T-helper 9 cell (primary cell): ENCODE measurements around the gene OR8B8.
"Not testable (repeated sequence)": the region's sequence is repeated elsewhere in the genome, so short reads cannot be mapped to it uniquely, and the experiment has no call there.

Experiments
- DNase-seq: peaks from one replicate; pipeline ENCODE4 v3.0.0-alpha.2; 2020

Gene OR8B8

GRCh38 chr11:124441081-124441480 lies 4.4 kb downstream of the OR8B8 start:
- no peak for DNase-seq

- no peak for DNase-seq
Measured at GRCh38 chr11:124440608-124441007, 4.9 kb downstream of the OR8B8 start.

GRCh38 chr11:124434699-124435098 lies 10.8 kb downstream of the OR8B8 start:
- DNase-seq: no peak

GRCh38 chr11:124429599-124429998 lies 15.9 kb downstream of the OR8B8 start:
- no peak for DNase-seq

GRCh38 chr11:124424384-124424921 lies 21.0 kb downstream of the OR8B8 start, which contains the start of gene OR8B4:
Gene OR8B4, minus strand, starts transcription at chr11:124424871. Its CDS starts 0 bp downstream, at chr11:124424871.
- DNase-seq: no peak

- no peak for DNase-seq
Measured at GRCh38 chr11:124421043-124421442, 24.5 kb downstream of the OR8B8 start.

- no peak for DNase-seq
Measured at GRCh38 chr11:124415356-124415923, 30.1 kb downstream of the OR8B8 start.

GRCh38 chr11:124409906-124410305 lies 35.6 kb downstream of the OR8B8 start:
- DNase-seq: no peak

GRCh38 chr11:124405581-124405980 lies 39.9 kb downstream of the OR8B8 start:
- DNase-seq: no peak

GRCh38 chr11:124403186-124403585 lies 42.3 kb downstream of the OR8B8 start:
- DNase-seq: not testable (repeated sequence)

GRCh38 chr11:124402326-124402922 lies 43.1 kb downstream of the OR8B8 start:
- peak; percentile 4 for DNase-seq

- DNase-seq: no peak
Measured at GRCh38 chr11:124398924-124399323, 46.6 kb downstream of the OR8B8 start, which contains the start of gene OR8B3. Gene OR8B3, minus strand, starts transcription at chr11:124399024. Its CDS starts 1,673 bp downstream, at chr11:124397351.

GRCh38 chr11:124396847-124397246 lies 48.6 kb downstream of the OR8B8 start:
- DNase-seq: not testable (repeated sequence)

GRCh38 chr11:124394408-124394807 lies 51.1 kb downstream of the OR8B8 start:
- no peak for DNase-seq
